Loucy (cell line): ENCODE results near the gene EFCAB8.

ENCODE experiments used
- H2AFZ ChIP-seq: fragments of 200-600 bp; sonication (generic); 2 replicates; pipeline ENCODE4 v1.6.0; 2016; ENCODE audit warnings: antibody characterized with exemption, mild to moderate bottlenecking, low read length, moderate library complexity
- H3F3A ChIP-seq: fragments of 200-600 bp; 2 replicates; pipeline ENCODE4 v1.6.0; 2016; ENCODE audit warnings: antibody characterized with exemption, low read depth, mild to moderate bottlenecking
- H3K27me3 ChIP-seq: fragments of 200-600 bp; sonication (generic); 2 replicates; pipeline ENCODE4 v1.6.1; 2014; ENCODE audit warnings: low read length, mild to moderate bottlenecking; ENCODE audit not compliant: insufficient read depth, poor library complexity, severe bottlenecking
- H3K36me3 ChIP-seq: fragments of 200-600 bp; sonication (generic); 2 replicates; pipeline ENCODE4 v1.6.1; 2016; ENCODE audit warnings: low read length; ENCODE audit not compliant: insufficient read depth
- H3K4me1 ChIP-seq: fragments of 200-600 bp; sonication (generic); 2 replicates; pipeline ENCODE4 v1.5.1; 2014; ENCODE audit warnings: low read length, mild to moderate bottlenecking; ENCODE audit not compliant: insufficient read depth, poor library complexity, severe bottlenecking
- H3K4me2 ChIP-seq: fragments of 200-600 bp; sonication (generic); 2 replicates; pipeline ENCODE4 v1.6.0; 2014; ENCODE audit warnings: antibody characterized with exemption, low read length, low read depth, mild to moderate bottlenecking; ENCODE audit not compliant: poor library complexity, severe bottlenecking
- H3K4me3 ChIP-seq: fragments of 200-600 bp; sonication (generic); 2 replicates; pipeline ENCODE4 v1.5.1; 2014; ENCODE audit warnings: low read length, mild to moderate bottlenecking, mixed read lengths; ENCODE audit not compliant: poor library complexity, severe bottlenecking
- H3K79me2 ChIP-seq: fragments of 200-600 bp; sonication (generic); 2 replicates; pipeline ENCODE4 v1.6.1; 2014; ENCODE audit warnings: low read length; ENCODE audit not compliant: insufficient read depth
- H3K9ac ChIP-seq: fragments of 200-600 bp; sonication (generic); 2 replicates; pipeline ENCODE4 v1.6.0; 2014; ENCODE audit warnings: mild to moderate bottlenecking, low read depth, low read length, moderate library complexity; ENCODE audit not compliant: poor library complexity, severe bottlenecking
- H3K9me2 ChIP-seq: fragments of 200-600 bp; sonication (generic); replicated peaks from 2 replicates; pipeline ENCODE4 v1.6.1; 2016; ENCODE audit warnings: low read depth, low read length, mixed read lengths
- H3K9me3 ChIP-seq: fragments of 200-600 bp; sonication (generic); 2 replicates; pipeline ENCODE4 v1.6.1; 2014; ENCODE audit warnings: mild to moderate bottlenecking, antibody characterized with exemption, low read length, low read depth; ENCODE audit not compliant: insufficient read depth
- H4K20me1 ChIP-seq: fragments of 200-600 bp; sonication (generic); 2 replicates; pipeline ENCODE4 v1.6.0; 2014; ENCODE audit warnings: antibody characterized with exemption, low read length, mild to moderate bottlenecking; ENCODE audit not compliant: insufficient read depth, poor library complexity, severe bottlenecking
- EZH2phosphoT487 ChIP-seq: fragments of 200-600 bp; IDR thresholded peaks from 2 replicates; pipeline ENCODE4 v1.6.1; 2018; ENCODE audit warnings: antibody characterized with exemption, mild to moderate bottlenecking, moderate library complexity, borderline replicate concordance
- TF ChIP-seq, protein P1 (sequence below): fragments of 200-600 bp; sonication (generic); conservative IDR thresholded peaks from 2 replicates; pipeline ENCODE4 v1.5.1; 2014; ENCODE audit warnings: mild to moderate bottlenecking, antibody characterized with exemption, low read length

EFCAB8 gene

DNA sequence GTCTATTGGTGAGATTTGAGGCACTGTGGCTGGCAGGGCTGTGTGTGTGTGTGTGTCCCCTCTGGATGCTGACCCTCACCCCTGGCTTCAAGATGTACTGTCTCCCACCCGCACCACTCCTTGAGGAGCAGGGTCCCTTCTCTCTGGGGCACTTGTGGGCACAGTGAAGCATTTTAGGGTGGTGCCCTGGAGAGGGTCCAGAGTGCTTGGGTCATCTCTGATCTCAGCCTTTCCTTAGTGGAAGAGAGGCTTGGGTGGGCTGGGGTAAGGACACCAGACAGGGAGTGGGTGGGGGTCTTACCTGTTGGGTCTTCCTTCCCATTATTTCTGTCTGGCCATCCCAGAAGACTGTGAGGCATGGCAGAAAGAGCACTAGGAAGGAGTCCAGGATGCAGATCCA is 66.1 kb downstream of the EFCAB8 start:
- Histone ChIP-seq H4K20me1 (no peaks in the 10 kb centered on the region), H3K4me1 (no peaks in the 10 kb centered on the region), H3K9ac (no peak overlapping the region), H3K36me3 (no peaks in the 10 kb centered on the region), H3K27me3 (no peaks in the 10 kb centered on the region), H3K4me3 (no peak overlapping the region), H2AFZ (no peak overlapping the region), H3K4me2 (no peak overlapping the region), H3F3A (no peaks in the 10 kb centered on the region), H3K9me3 (no peaks in the 10 kb centered on the region), H3K9me2 (no peaks in the 10 kb centered on the region), H3K79me2 (no peaks in the 10 kb centered on the region)
- TF ChIP-seq EZH2phosphoT487 = no peak
- TF ChIP-seq, protein P1, sequence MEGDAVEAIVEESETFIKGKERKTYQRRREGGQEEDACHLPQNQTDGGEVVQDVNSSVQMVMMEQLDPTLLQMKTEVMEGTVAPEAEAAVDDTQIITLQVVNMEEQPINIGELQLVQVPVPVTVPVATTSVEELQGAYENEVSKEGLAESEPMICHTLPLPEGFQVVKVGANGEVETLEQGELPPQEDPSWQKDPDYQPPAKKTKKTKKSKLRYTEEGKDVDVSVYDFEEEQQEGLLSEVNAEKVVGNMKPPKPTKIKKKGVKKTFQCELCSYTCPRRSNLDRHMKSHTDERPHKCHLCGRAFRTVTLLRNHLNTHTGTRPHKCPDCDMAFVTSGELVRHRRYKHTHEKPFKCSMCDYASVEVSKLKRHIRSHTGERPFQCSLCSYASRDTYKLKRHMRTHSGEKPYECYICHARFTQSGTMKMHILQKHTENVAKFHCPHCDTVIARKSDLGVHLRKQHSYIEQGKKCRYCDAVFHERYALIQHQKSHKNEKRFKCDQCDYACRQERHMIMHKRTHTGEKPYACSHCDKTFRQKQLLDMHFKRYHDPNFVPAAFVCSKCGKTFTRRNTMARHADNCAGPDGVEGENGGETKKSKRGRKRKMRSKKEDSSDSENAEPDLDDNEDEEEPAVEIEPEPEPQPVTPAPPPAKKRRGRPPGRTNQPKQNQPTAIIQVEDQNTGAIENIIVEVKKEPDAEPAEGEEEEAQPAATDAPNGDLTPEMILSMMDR = no peak

DNA sequence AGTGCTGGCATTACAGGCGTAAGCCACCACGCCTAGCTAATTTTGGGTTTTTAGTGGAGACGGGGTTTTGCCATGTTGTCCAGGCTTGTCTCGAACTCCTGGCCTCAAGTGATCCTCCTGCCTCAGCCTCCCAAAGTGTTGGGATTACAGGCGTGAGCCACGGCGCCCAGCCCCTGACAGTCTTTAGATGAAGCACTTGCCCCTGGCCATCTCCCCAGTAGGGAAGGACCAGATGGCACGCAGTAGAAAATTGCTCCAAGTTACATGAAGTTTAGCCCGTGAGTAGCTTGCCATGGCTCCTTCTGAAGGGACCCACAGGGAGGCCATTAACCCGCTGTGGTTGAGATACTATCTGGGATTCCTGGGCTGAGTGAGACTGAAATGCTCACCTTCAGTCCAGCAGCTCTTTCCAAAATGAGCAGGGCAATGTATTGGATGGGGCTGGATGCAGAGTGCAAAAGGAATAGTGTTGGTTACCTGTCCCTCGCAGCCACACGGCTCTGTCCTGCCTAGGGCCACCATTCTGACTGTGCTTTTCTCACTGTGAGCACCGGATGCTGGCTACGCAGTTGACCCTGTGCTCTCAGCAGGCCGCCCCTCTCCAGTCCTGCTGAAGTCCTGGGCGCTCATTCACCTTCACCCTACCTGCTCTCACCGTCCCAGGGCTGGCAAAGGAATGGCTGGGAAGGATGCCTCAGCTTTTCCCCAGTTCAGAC is 66.9 kb downstream of the EFCAB8 start:
- Histone ChIP-seq H3F3A (no peaks in the 10 kb centered on the region), H3K9ac (no peak overlapping the region), H3K27me3 (no peaks in the 10 kb centered on the region), H3K4me1 (no peaks in the 10 kb centered on the region), H3K4me3 (no peak overlapping the region), H3K9me3 (no peaks in the 10 kb centered on the region), H4K20me1 (no peaks in the 10 kb centered on the region), H3K4me2 (no peak overlapping the region), H3K9me2 (no peaks in the 10 kb centered on the region), H2AFZ (no peak overlapping the region), H3K79me2 (no peaks in the 10 kb centered on the region), H3K36me3 (no peaks in the 10 kb centered on the region)
- TF ChIP-seq, protein P1 = no peak
- no peak for TF ChIP-seq EZH2phosphoT487

DNA sequence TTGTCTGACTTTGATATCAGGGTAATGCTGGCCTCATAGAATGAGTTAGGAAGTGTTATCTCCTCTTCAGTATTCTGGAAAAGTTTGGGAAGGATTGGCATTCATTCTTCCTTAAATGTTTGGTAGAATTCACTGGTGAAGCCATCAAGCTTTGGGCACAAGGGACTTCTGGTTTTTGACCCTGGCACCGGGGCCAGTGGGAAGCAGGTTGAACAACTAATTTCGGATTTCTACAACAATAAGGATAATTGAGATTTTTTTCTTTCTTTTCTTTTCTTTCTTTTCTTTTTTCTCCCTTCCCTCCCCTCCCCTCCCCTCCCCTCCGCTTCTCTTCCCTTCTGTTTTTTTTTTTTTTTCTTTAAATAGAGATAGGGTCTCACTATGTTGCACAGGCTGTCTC is 70.4 kb downstream of the EFCAB8 start:
- no peak for TF ChIP-seq EZH2phosphoT487
- TF ChIP-seq, protein P1 = no peak
- no peaks in the 10 kb centered on the region for H3F3A ChIP-seq
- H3K36me3 ChIP-seq = no peaks in the 10 kb centered on the region
- H3K4me2 ChIP-seq = no peak overlapping the region
- no peaks in the 10 kb centered on the region for H3K27me3 ChIP-seq
- H3K9me3 ChIP-seq = no peaks in the 10 kb centered on the region
- no peaks in the 10 kb centered on the region for H4K20me1 ChIP-seq
- H3K9ac ChIP-seq = no peak overlapping the region
- H3K9me2 ChIP-seq = no peaks in the 10 kb centered on the region
- H3K4me3 ChIP-seq = no peak overlapping the region
- H3K4me1 ChIP-seq = no peaks in the 10 kb centered on the region
- H3K79me2 ChIP-seq = no peaks in the 10 kb centered on the region
- no peak overlapping the region for H2AFZ ChIP-seq
